ENCODE results near the gene GPN1.
"Not testable (repeated sequence)": the region's sequence is repeated elsewhere in the genome, so short reads cannot be mapped to it uniquely, and the experiment has no call there.

GPN1 gene

GRCh38 chr2:27664622-27665363 lies 35.9 kb downstream of the GPN1 start:
- Mint-ChIP-seq H3K27me3 (no peaks in the 10 kb centered on the region), H3K4me3 (peak overlapping the region; percentile 99), H3K4me1 (peaks cover 37% of the 10 kb centered on the region), H3K36me3 (peaks cover 35% of the 10 kb centered on the region), H3K9me3 (no peaks in the 10 kb centered on the region), H3K27ac (peak overlapping the region; percentile 99)
- no peak for DNase-seq
- CTCF ChIA-PET, result interaction anchor here (1.7 to 2.0 kb wide), 2 partner anchors 18 to 19 kb away, joined by 4 to 16 read pairs; no protein-coding TSS in a partner anchor

GRCh38 chr2:27667446-27667845 lies 38.6 kb downstream of the GPN1 start:
- DNase-seq, result no peak
- H3K27me3 Mint-ChIP-seq, result no peaks in the 10 kb centered on the region
- peaks cover 34% of the 10 kb centered on the region for H3K36me3 Mint-ChIP-seq
- CTCF ChIA-PET, result no interaction called here
- H3K4me1 Mint-ChIP-seq, result peaks cover 32% of the 10 kb centered on the region
- H3K9me3 Mint-ChIP-seq, result no peaks in the 10 kb centered on the region
- no peak overlapping the region for H3K4me3 Mint-ChIP-seq
- H3K27ac Mint-ChIP-seq, result no peak overlapping the region

GRCh38 chr2:27671235-27671634 lies 42.4 kb downstream of the GPN1 start:
- no peak for DNase-seq
- Mint-ChIP-seq H3K4me1 (peaks cover 6% of the 10 kb centered on the region), H3K4me3 (no peak overlapping the region), H3K36me3 (peaks cover 45% of the 10 kb centered on the region), H3K27ac (no peak overlapping the region), H3K27me3 (no peaks in the 10 kb centered on the region), H3K9me3 (no peaks in the 10 kb centered on the region)
- CTCF ChIA-PET, result no interaction called here

- no peaks in the 10 kb centered on the region for H3K27me3 Mint-ChIP-seq
- no peak overlapping the region for H3K4me3 Mint-ChIP-seq
- CTCF ChIA-PET, result interaction anchor here (2.1 kb wide), 1 partner anchor 10 kb away, joined by 11 read pairs; no protein-coding TSS in a partner anchor
- peaks cover 45% of the 10 kb centered on the region for H3K36me3 Mint-ChIP-seq
- no peak overlapping the region for H3K27ac Mint-ChIP-seq
- peaks cover 4% of the 10 kb centered on the region for H3K4me1 Mint-ChIP-seq
- no peaks in the 10 kb centered on the region for H3K9me3 Mint-ChIP-seq
- DNase-seq, result no peak
These were observed 44.1 kb downstream of the GPN1 start for GRCh38 chr2:27672723-27673486.

- Mint-ChIP-seq H3K27me3 (no peaks in the 10 kb centered on the region), H3K27ac (no peak overlapping the region), H3K4me3 (no peak overlapping the region), H3K9me3 (no peaks in the 10 kb centered on the region), H3K36me3 (peaks cover 43% of the 10 kb centered on the region), H3K4me1 (peaks cover 20% of the 10 kb centered on the region)
- CTCF ChIA-PET, result interaction anchor here (0.7 kb wide), 2 partner anchors 326 to 1313 kb away, joined by 3 read pairs; no protein-coding TSS in a partner anchor
- no peak for DNase-seq
These were observed 51.7 kb downstream of the GPN1 start for GRCh38 chr2:27680571-27680970.

- CTCF ChIA-PET, result interaction anchor here (0.6 to 3.9 kb wide), 15 partner anchors 8 to 709 kb away, joined by 3 to 36 read pairs (median 6); partner anchors contain the start of gene PPM1G
- Mint-ChIP-seq H3K36me3 (peaks cover 38% of the 10 kb centered on the region), H3K27me3 (no peaks in the 10 kb centered on the region), H3K9me3 (no peaks in the 10 kb centered on the region), H3K27ac (no peak overlapping the region), H3K4me1 (peaks cover 20% of the 10 kb centered on the region), H3K4me3 (no peak overlapping the region)
- DNase-seq, result no peak
These were observed 53.0 kb downstream of the GPN1 start for GRCh38 chr2:27681841-27682240.

GRCh38 chr2:27682334-27682771 lies 53.5 kb downstream of the GPN1 start:
- H3K4me3 Mint-ChIP-seq, H3K9me3 Mint-ChIP-seq, H3K27me3 Mint-ChIP-seq, DNase-seq: not testable (repeated sequence)
- H3K4me1 Mint-ChIP-seq, result peaks cover 20% of the 10 kb centered on the region
- peak overlapping the region; percentile 19 for H3K27ac Mint-ChIP-seq
- H3K36me3 Mint-ChIP-seq, result peaks cover 36% of the 10 kb centered on the region
- CTCF ChIA-PET, result interaction anchor here (0.7 to 3.9 kb wide), 25 partner anchors 9 to 708 kb away, joined by 3 to 36 read pairs (median 6); partner anchors contain the start of genes PPM1G, SLC4A1AP and SUPT7L

GRCh38 chr2:27683390-27684071 lies 54.7 kb downstream of the GPN1 start:
- Mint-ChIP-seq H3K36me3 (peaks cover 31% of the 10 kb centered on the region), H3K27ac (peak overlapping the region; percentile 83), H3K4me1 (peaks cover 20% of the 10 kb centered on the region), H3K27me3 (no peaks in the 10 kb centered on the region), H3K4me3 (no peak overlapping the region), H3K9me3 (no peaks in the 10 kb centered on the region)
- CTCF ChIA-PET, result interaction anchor here (0.5 to 3.9 kb wide), 59 partner anchors 8 to 763 kb away, joined by 3 to 36 read pairs (median 4); partner anchors contain the start of genes CCDC121, GPN1, PPM1G and SLC4A1AP
- DNase-seq, result peak; percentile 93

- H3K9me3 Mint-ChIP-seq, H3K4me3 Mint-ChIP-seq, DNase-seq, H3K27me3 Mint-ChIP-seq: not testable (repeated sequence)
- CTCF ChIA-PET, result interaction anchor here (0.6 to 3.9 kb wide), 6 partner anchors 19 to 382 kb away, joined by 3 to 36 read pairs (median 13); partner anchors contain the start of genes SLC4A1AP and SUPT7L
- peaks cover 26% of the 10 kb centered on the region for H3K36me3 Mint-ChIP-seq
- H3K4me1 Mint-ChIP-seq, result peaks cover 20% of the 10 kb centered on the region
- peak overlapping the region; percentile 73 for H3K27ac Mint-ChIP-seq
These were observed 56.2 kb downstream of the GPN1 start for GRCh38 chr2:27685006-27685405.

- H3K4me3 Mint-ChIP-seq, result no peak overlapping the region
- no peak for DNase-seq
- CTCF ChIA-PET, result no interaction called here
- H3K36me3 Mint-ChIP-seq, result peaks cover 26% of the 10 kb centered on the region
- no peaks in the 10 kb centered on the region for H3K27me3 Mint-ChIP-seq
- no peaks in the 10 kb centered on the region for H3K9me3 Mint-ChIP-seq
- H3K4me1 Mint-ChIP-seq, result peaks cover 20% of the 10 kb centered on the region
- peak overlapping the region; percentile 73 for H3K27ac Mint-ChIP-seq
These were observed 56.7 kb downstream of the GPN1 start for GRCh38 chr2:27685577-27685976.

GRCh38 chr2:27687232-27687631 lies 58.4 kb downstream of the GPN1 start:
- DNase-seq, result no peak
- Mint-ChIP-seq H3K27ac (no peak overlapping the region), H3K4me3 (no peak overlapping the region), H3K4me1 (peaks cover 20% of the 10 kb centered on the region), H3K36me3 (peaks cover 28% of the 10 kb centered on the region), H3K9me3 (no peaks in the 10 kb centered on the region), H3K27me3 (no peaks in the 10 kb centered on the region)
- CTCF ChIA-PET, result interaction anchor here (2.5 kb wide), 1 partner anchor 17 kb away, joined by 6 read pairs; no protein-coding TSS in a partner anchor

GRCh38 chr2:27689424-27689823 lies 60.6 kb downstream of the GPN1 start:
- Mint-ChIP-seq H3K9me3 (no peaks in the 10 kb centered on the region), H3K27ac (no peak overlapping the region), H3K27me3 (no peaks in the 10 kb centered on the region), H3K36me3 (peaks cover 26% of the 10 kb centered on the region), H3K4me1 (peaks cover 12% of the 10 kb centered on the region), H3K4me3 (no peak overlapping the region)
- DNase-seq, result no peak
- CTCF ChIA-PET, result interaction anchor here (1.3 kb wide), 1 partner anchor 14 kb away, joined by 5 read pairs; no protein-coding TSS in a partner anchor

- Mint-ChIP-seq H3K36me3 (peaks cover 25% of the 10 kb centered on the region), H3K4me3 (no peak overlapping the region)
These were observed 61.2 kb downstream of the GPN1 start for GRCh38 chr2:27690052-27690451.

More at GRCh38 chr2:27690052-27690451, 61.2 kb downstream of the GPN1 start:
- Mint-ChIP-seq H3K27ac (no peak overlapping the region), H3K9me3 (no peaks in the 10 kb centered on the region), H3K4me1 (peaks cover 6% of the 10 kb centered on the region), H3K27me3 (no peaks in the 10 kb centered on the region)
- CTCF ChIA-PET, result interaction anchor here (1.3 kb wide), 1 partner anchor 13 kb away, joined by 5 read pairs; no protein-coding TSS in a partner anchor
- DNase-seq, result no peak
